ENCODE measurements around the gene ACADM.
A peak's percentile ranks its signal among the peaks of the same experiment; 100 is the strongest.
"Not testable (repeated sequence)": the region's sequence is repeated elsewhere in the genome, so short reads cannot be mapped to it uniquely, and the experiment has no call there.

ACADM gene

DNA sequence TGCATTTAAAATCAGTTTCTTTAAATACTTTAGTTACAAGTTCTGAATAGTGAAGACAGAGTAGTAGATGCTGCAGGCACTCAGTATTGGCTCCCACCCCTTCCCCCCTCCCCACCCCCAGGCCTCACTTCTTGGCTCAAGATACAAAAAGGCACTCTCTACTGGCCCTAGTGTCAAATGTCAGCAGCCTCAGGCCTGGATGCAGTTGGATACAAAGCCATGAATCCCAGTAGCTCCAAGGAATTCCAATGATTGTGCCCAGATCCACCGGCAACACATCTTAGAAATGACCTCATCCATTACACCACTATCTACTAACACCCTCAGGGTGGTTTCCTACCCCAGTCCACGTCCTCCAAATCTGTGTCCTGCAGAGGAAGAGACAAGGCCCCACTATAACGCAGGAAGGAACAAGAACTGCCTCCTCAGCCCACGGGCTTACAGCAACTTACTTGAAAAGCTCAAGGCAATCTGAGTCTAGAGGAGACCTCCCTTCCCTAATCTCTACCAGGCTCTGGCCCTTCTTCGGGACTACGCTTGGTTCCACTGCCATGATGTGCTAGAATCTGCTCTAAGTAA is 17.6 kb downstream of the ACADM start:
- no peak for DNase-seq
- H3K36me3 ChIP-seq (ENCODE audit: control insufficient read depth in 1 of 2, insufficient read depth in 2 of 2, low read length in 2 of 2) = peaks cover 16 to 24% of the 10 kb centered on the region in 2 experiments
- H4K91ac ChIP-seq (ENCODE audit: low read depth, low read length) = no peak overlapping the region

GRCh38 chr1:75745276-75745675 is 20.8 kb downstream of the ACADM start:
- no peaks in the 10 kb centered on the region for H3K79me1 ChIP-seq (ENCODE audit: low read length)
- no peak overlapping the region for H4K91ac ChIP-seq (ENCODE audit: low read depth, low read length)
- H3K27me3 ChIP-seq (ENCODE audit: insufficient read depth, low read length) = no peaks in the 10 kb centered on the region
- no peak overlapping the region for H3K4me2 ChIP-seq (ENCODE audit: low read length)
- H3K9ac ChIP-seq (ENCODE audit: low read length) = no peak overlapping the region
- no peak for DNase-seq
- no peak overlapping the region for H3K4me3 ChIP-seq (ENCODE audit: low read depth, low read length)
- no peak overlapping the region for H3K14ac ChIP-seq (ENCODE audit: low read length)
- H3K4me1 ChIP-seq (ENCODE audit: control insufficient read depth in 1 of 2, insufficient read depth in 2 of 2, low read length in 2 of 2) = peaks cover 0 to 2% of the 10 kb centered on the region in 2 experiments
- H2BK12ac ChIP-seq (ENCODE audit: low read length) = no peak overlapping the region
- H2AFZ ChIP-seq (ENCODE audit: insufficient read depth, low read length, poor library complexity) = no peak overlapping the region
- no peak overlapping the region for H4K8ac ChIP-seq (ENCODE audit: low read depth, low read length)
- WGBS (ENCODE audit: extremely low coverage, insufficient coverage, insufficient read length) = no CpG with 5 or more reads among the region's 4 CpGs
- no peaks in the 10 kb centered on the region for H3K79me2 ChIP-seq (ENCODE audit: control insufficient read depth, insufficient read depth, low read length, poor library complexity)
- no peak overlapping the region for H2BK5ac ChIP-seq (ENCODE audit: low read depth, low read length, poor library complexity)
- no peak overlapping the region for H3K23ac ChIP-seq (ENCODE audit: low read length)
- H3K18ac ChIP-seq (ENCODE audit: low read length) = no peak overlapping the region
- H2BK120ac ChIP-seq (ENCODE audit: insufficient read depth, low read length, poor library complexity) = no peak overlapping the region
- H3K36me3 ChIP-seq (ENCODE audit: control insufficient read depth in 1 of 2, insufficient read depth in 2 of 2, low read length in 2 of 2) = peaks cover 15 to 22% of the 10 kb centered on the region in 2 experiments
- no peak overlapping the region for H3K4ac ChIP-seq (ENCODE audit: low read depth, low read length)
- H3K27ac ChIP-seq (ENCODE audit: low read depth, low read length) = no peak overlapping the region
- no peak overlapping the region for H4K12ac ChIP-seq (ENCODE audit: low read depth, low read length)
- no peak overlapping the region for H2AK5ac ChIP-seq (ENCODE audit: low read length)
- H3K9me3 ChIP-seq (ENCODE audit: insufficient read depth, low read depth, low read length) = no peaks in the 10 kb centered on the region

More for the DNA sequence above, 17.6 kb downstream of the ACADM start:
- Histone ChIP-seq H3K9me3 (ENCODE audit: insufficient read depth, low read depth, low read length) (no peaks in the 10 kb centered on the region), H3K9ac (ENCODE audit: low read length) (no peak overlapping the region), H3K4me3 (ENCODE audit: low read depth, low read length) (no peak overlapping the region), H3K23ac (ENCODE audit: low read length) (no peak overlapping the region), H3K27me3 (ENCODE audit: insufficient read depth, low read length) (no peaks in the 10 kb centered on the region), H4K12ac (ENCODE audit: low read depth, low read length) (peak overlapping the region; percentile 35), H2AK5ac (ENCODE audit: low read length) (no peak overlapping the region), H3K79me2 (ENCODE audit: control insufficient read depth, insufficient read depth, low read length, poor library complexity) (no peaks in the 10 kb centered on the region), H2BK120ac (ENCODE audit: insufficient read depth, low read length, poor library complexity) (no peak overlapping the region), H4K8ac (ENCODE audit: low read depth, low read length) (no peak overlapping the region), H3K79me1 (ENCODE audit: low read length) (no peaks in the 10 kb centered on the region), H3K4ac (ENCODE audit: low read depth, low read length) (no peak overlapping the region), H3K27ac (ENCODE audit: low read depth, low read length) (no peak overlapping the region), H3K18ac (ENCODE audit: low read length) (no peak overlapping the region), H3K4me2 (ENCODE audit: low read length) (no peak overlapping the region), H3K14ac (ENCODE audit: low read length) (no peak overlapping the region), H3K4me1 (ENCODE audit: control insufficient read depth in 1 of 2, insufficient read depth in 2 of 2, low read length in 2 of 2) (peaks cover 0 to 2% of the 10 kb centered on the region in 2 experiments), H2AFZ (ENCODE audit: insufficient read depth, low read length, poor library complexity) (no peak overlapping the region), H2BK12ac (ENCODE audit: low read length) (no peak overlapping the region), H2BK5ac (ENCODE audit: low read depth, low read length, poor library complexity) (no peak overlapping the region)
- no CpG with 5 or more reads among the region's 6 CpGs for WGBS (ENCODE audit: extremely low coverage, insufficient coverage, insufficient read length)

DNA sequence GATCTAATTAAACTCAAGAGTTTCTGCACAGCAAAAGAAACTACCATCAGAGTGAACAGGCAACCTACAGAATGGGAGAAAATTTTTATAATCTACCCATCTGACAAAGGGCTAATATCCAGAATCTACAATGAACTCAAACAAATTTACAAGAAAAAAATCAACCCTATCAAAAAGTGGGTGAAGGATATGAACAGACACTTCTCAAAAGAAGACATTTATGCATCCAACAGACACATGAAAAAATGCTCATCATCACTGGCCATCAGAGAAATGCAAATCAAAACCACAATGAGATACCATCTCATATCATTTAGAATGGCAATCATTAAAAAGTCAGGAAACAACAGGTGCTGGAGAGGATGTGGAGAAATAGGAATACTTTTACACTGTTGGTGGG is 32.7 kb downstream of the ACADM start:
- DNase-seq; H4K8ac ChIP-seq (ENCODE audit: low read depth, low read length); H2AFZ ChIP-seq (ENCODE audit: insufficient read depth, low read length, poor library complexity); H3K23ac ChIP-seq (ENCODE audit: low read length); H2BK12ac ChIP-seq (ENCODE audit: low read length); H2BK120ac ChIP-seq (ENCODE audit: insufficient read depth, low read length, poor library complexity); H2AK5ac ChIP-seq (ENCODE audit: low read length); H3K9me3 ChIP-seq (ENCODE audit: insufficient read depth, low read depth, low read length); H4K12ac ChIP-seq (ENCODE audit: low read depth, low read length); H3K18ac ChIP-seq (ENCODE audit: low read length); H3K4me2 ChIP-seq (ENCODE audit: low read length); H3K14ac ChIP-seq (ENCODE audit: low read length); H3K4me3 ChIP-seq (ENCODE audit: low read depth, low read length); H3K79me1 ChIP-seq (ENCODE audit: low read length); H3K9ac ChIP-seq (ENCODE audit: low read length); H3K79me2 ChIP-seq (ENCODE audit: control insufficient read depth, insufficient read depth, low read length, poor library complexity); H3K4ac ChIP-seq (ENCODE audit: low read depth, low read length); H2BK5ac ChIP-seq (ENCODE audit: low read depth, low read length, poor library complexity); H3K27ac ChIP-seq (ENCODE audit: low read depth, low read length); H3K27me3 ChIP-seq (ENCODE audit: insufficient read depth, low read length); H4K91ac ChIP-seq (ENCODE audit: low read depth, low read length); H3K4me1 ChIP-seq (ENCODE audit: control insufficient read depth in 1 of 2, insufficient read depth in 2 of 2, low read length in 2 of 2): not testable (repeated sequence)
- peaks cover 15 to 16% of the 10 kb centered on the region in 2 experiments for H3K36me3 ChIP-seq (ENCODE audit: control insufficient read depth in 1 of 2, insufficient read depth in 2 of 2, low read length in 2 of 2)

GRCh38 chr1:75758543-75758942 is 34.0 kb downstream of the ACADM start:
- not testable (repeated sequence) for H3K27me3 ChIP-seq (ENCODE audit: insufficient read depth, low read length); H3K4me2 ChIP-seq (ENCODE audit: low read length); H3K27ac ChIP-seq (ENCODE audit: low read depth, low read length); H2BK5ac ChIP-seq (ENCODE audit: low read depth, low read length, poor library complexity); H4K12ac ChIP-seq (ENCODE audit: low read depth, low read length); H3K9ac ChIP-seq (ENCODE audit: low read length); H4K91ac ChIP-seq (ENCODE audit: low read depth, low read length); H3K9me3 ChIP-seq (ENCODE audit: insufficient read depth, low read depth, low read length); DNase-seq; H4K8ac ChIP-seq (ENCODE audit: low read depth, low read length); H3K18ac ChIP-seq (ENCODE audit: low read length); H2AFZ ChIP-seq (ENCODE audit: insufficient read depth, low read length, poor library complexity); H3K4ac ChIP-seq (ENCODE audit: low read depth, low read length); H3K79me1 ChIP-seq (ENCODE audit: low read length); H2BK12ac ChIP-seq (ENCODE audit: low read length); H2BK120ac ChIP-seq (ENCODE audit: insufficient read depth, low read length, poor library complexity); H2AK5ac ChIP-seq (ENCODE audit: low read length); H3K14ac ChIP-seq (ENCODE audit: low read length); H3K4me1 ChIP-seq (ENCODE audit: control insufficient read depth in 1 of 2, insufficient read depth in 2 of 2, low read length in 2 of 2); H3K23ac ChIP-seq (ENCODE audit: low read length); H3K79me2 ChIP-seq (ENCODE audit: control insufficient read depth, insufficient read depth, low read length, poor library complexity); H3K4me3 ChIP-seq (ENCODE audit: low read depth, low read length)
- WGBS (ENCODE audit: extremely low coverage, insufficient coverage, insufficient read length) = no CpG with 5 or more reads among the region's 4 CpGs
- peaks cover 15 to 16% of the 10 kb centered on the region in 2 experiments for H3K36me3 ChIP-seq (ENCODE audit: control insufficient read depth in 1 of 2, insufficient read depth in 2 of 2, low read length in 2 of 2)

All from trophoblast cell (in vitro differentiated cells and primary cell).